Stimulated activated CD4-positive, alpha-beta T cell treated with anti-CD3 and anti-CD28 coated beads, Interleukin-12 subunit alpha, Interleukin-12 subunit beta, amount 100 ng/mL, for 48 hours (primary cell): ENCODE results near the gene PTPRN2.

ENCODE experiments used
- DNase-seq, 3 donors: peaks; one replicate each; pipeline ENCODE4 v3.0.0-alpha.2; 2020; ENCODE audit warnings: low read depth in 2 of 3, low spot score in 1 of 3

Gene PTPRN2

GRCh38 chr7:157654350-157654749 is 933.3 kb downstream of the PTPRN2 start:
- no peak for DNase-seq

GRCh38 chr7:157653827-157654207 is 933.8 kb downstream of the PTPRN2 start:
- DNase-seq = no peak

- DNase-seq = no peak
Observed at GRCh38 chr7:157652954-157653826, 934.4 kb downstream of the PTPRN2 start.

- DNase-seq = no peak
Observed at GRCh38 chr7:157652161-157652953, 935.3 kb downstream of the PTPRN2 start.

- no peak for DNase-seq
Observed at GRCh38 chr7:157651366-157652160, 936.1 kb downstream of the PTPRN2 start.

- DNase-seq = no peak
Observed at GRCh38 chr7:157650801-157651200, 936.8 kb downstream of the PTPRN2 start.

GRCh38 chr7:157650131-157650631 is 937.4 kb downstream of the PTPRN2 start:
- DNase-seq = no peak

- no peak for DNase-seq
Observed at GRCh38 chr7:157646551-157646950, 941.1 kb downstream of the PTPRN2 start.

GRCh38 chr7:157645539-157645938 is 942.1 kb downstream of the PTPRN2 start:
- DNase-seq = no peak

- DNase-seq = no peak
Observed at GRCh38 chr7:157644946-157645345, 942.7 kb downstream of the PTPRN2 start.

GRCh38 chr7:157643525-157643970 is 944.1 kb downstream of the PTPRN2 start:
- no peak for DNase-seq

- DNase-seq = no peak
Observed at GRCh38 chr7:157641866-157642265, 945.8 kb downstream of the PTPRN2 start.

GRCh38 chr7:157640144-157640543 is 947.5 kb downstream of the PTPRN2 start:
- no peak for DNase-seq

GRCh38 chr7:157638563-157638962 is 949.1 kb downstream of the PTPRN2 start:
- no peak for DNase-seq

GRCh38 chr7:157637216-157637949 is 950.2 kb downstream of the PTPRN2 start:
- DNase-seq = no peak

- no peak for DNase-seq
Observed at GRCh38 chr7:157635669-157636068, 952.0 kb downstream of the PTPRN2 start.

GRCh38 chr7:157635148-157635500 is 952.5 kb downstream of the PTPRN2 start:
- no peak for DNase-seq

- DNase-seq = no peak
Observed at GRCh38 chr7:157634401-157635147, 953.0 kb downstream of the PTPRN2 start.

GRCh38 chr7:157633465-157634185 is 954.0 kb downstream of the PTPRN2 start:
- no peak for DNase-seq
